ENCODE results near the gene CDYL.
A peak's percentile ranks its signal among the peaks of the same experiment; 100 is the strongest.

The CDYL gene, protein sequence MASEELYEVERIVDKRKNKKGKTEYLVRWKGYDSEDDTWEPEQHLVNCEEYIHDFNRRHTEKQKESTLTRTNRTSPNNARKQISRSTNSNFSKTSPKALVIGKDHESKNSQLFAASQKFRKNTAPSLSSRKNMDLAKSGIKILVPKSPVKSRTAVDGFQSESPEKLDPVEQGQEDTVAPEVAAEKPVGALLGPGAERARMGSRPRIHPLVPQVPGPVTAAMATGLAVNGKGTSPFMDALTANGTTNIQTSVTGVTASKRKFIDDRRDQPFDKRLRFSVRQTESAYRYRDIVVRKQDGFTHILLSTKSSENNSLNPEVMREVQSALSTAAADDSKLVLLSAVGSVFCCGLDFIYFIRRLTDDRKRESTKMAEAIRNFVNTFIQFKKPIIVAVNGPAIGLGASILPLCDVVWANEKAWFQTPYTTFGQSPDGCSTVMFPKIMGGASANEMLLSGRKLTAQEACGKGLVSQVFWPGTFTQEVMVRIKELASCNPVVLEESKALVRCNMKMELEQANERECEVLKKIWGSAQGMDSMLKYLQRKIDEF

DNA sequence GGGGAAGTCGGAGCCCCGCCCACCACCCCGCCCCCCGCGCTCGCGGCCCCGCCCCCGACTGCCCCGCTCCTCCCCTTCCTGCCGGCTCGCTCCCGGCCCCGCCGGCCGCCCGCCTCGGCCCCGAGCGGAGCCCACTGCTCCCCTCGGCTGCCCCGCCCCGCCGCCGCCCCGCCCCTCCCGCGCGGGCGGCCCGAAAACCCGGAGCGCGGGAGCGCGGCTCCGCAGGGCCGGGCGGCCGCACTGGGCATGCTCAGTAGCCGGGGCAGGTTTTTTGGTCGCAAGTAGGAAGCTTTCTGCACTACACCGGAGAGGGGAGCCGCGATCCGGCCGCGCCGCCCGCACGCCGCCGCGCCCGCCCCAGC is at the start of gene CDYL:
TSS of gene CDYL (plus strand) at position 274 of the 362 bp plus-strand sequence. CDS start 380 bp downstream, outside the sequence.
- DNase-seq = peak; percentile 83

DNA sequence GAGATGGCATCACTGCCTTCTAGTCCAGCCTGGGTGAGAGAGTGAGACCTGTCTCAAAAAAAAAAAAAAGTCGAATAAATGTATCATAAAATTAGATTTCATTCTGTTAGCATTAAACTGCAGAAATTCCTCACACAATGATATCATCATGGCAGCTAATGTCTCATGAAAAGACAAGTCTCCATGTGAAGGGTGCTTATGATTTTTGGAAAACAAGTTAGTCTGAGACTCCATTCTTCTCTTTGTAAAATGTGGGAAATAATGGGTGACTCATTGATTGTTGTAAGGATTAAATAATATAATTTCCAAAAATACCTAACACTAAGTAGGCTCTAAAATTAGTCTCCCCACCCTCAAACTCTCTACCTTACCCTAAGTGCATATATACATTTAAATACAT is 49.6 kb upstream of the CDYL start:
- DNase-seq = no peak

DNA sequence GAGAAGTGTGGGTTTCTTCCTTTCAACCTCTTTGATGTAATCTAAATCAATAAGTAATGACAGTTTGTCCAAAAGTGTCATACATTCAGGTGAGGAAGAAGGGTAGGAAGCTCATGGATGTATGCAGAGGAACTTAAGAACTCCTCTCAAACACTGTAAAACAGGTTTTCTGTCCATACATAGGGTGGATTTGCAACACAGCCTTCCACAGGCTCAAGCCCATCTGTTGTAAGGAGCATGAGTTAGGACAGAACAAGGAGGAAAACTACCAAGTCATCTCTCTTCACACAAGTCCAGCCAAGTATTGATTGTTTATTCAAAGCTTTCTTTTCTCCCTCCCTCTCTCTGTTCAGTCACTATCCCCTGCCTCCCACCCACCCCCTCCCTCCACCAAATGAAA is 49.0 kb upstream of the CDYL start:
- DNase-seq = no peak

DNA sequence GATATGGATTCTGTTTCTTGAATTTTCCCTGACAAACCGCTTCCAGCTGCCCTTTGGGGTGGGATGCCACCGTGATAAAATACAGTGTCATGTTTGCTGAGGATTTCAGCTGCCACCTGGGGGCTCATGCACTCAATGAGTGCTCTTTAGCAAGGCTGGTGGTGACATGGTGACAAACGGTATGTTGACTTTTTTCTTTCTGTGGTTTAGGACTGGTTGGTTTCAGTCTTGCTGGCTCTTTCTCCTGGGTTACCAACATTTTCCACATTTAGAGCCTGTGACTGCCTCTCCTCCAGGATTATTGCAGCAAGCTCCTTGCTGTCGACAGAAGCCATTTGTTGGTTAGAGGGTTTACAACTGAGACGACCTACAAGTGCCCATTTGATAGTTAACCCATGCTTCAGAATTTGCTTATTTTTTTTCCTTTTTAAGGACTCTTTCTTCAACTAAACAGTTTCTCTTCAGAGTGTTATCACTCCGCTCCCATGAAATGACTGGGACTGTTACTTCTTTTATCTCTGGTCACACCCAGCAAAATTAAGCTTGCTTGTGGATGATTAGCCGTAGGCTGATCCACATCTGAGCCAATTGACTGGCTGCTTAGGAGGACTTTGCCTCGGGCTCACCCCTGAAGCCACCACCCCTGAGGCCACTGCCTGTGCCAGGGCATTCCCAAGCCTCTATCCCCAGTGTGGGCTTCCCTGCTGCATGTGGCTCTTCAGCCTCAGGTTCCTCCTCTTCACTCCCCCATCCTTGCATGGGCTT is 48.4 kb upstream of the CDYL start:
- no peak for DNase-seq

DNA sequence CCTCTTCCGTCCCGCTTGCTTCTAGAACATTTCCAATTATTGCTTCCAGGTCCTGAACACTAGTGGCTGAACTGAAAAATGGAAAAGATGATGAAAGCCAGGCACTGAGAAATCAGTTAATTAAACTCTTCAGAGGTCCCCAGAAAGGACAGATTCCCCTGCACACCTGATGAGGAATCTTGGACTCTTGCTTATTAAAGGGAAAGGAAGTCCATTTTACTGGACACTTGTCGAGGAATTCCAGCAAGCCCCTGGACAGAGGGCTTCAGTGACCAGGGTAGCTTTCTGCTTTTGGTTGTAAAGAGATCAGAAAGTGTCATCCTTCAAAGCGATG is 47.8 kb upstream of the CDYL start:
- DNase-seq = no peak

DNA sequence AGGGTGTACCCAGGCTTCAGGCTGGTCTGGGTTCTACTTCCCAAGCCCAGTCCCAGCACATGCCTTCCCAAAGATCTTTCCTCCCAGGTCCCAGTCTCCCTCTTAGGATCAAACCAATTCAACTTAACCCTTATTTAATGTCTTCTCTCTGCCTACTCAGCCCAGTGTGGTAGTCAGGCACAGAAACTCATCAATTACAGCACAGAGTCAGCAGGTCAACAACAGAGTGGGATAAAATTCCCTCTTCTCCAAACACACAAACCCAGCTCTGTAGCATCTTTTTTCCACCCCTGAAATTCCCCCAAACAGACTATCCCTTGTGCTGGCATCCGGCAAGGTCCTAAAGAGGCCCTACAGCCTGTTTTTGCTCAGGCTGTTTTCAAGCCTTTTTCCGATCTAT is 47.3 kb upstream of the CDYL start:
- DNase-seq = no peak

DNA sequence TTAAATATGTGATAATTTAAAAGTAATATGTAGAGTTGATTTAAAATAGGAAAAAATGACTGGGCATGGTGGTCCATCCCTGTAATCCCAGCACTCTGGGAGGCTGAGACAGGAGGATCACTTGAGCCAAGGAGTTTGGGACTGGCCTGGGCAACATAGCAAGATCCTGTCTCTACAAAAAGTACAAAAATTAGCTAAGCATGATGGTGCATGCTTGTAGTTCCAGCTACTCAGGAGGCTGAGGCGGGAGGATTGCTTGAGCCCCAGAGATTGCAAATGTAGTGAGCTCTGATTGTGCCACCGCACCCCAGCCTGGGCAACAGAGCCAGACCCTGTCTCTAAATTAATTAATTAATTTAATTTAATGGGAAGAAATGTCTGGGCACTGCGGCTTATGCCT is 44.2 kb upstream of the CDYL start:
- no peak for DNase-seq

DNA sequence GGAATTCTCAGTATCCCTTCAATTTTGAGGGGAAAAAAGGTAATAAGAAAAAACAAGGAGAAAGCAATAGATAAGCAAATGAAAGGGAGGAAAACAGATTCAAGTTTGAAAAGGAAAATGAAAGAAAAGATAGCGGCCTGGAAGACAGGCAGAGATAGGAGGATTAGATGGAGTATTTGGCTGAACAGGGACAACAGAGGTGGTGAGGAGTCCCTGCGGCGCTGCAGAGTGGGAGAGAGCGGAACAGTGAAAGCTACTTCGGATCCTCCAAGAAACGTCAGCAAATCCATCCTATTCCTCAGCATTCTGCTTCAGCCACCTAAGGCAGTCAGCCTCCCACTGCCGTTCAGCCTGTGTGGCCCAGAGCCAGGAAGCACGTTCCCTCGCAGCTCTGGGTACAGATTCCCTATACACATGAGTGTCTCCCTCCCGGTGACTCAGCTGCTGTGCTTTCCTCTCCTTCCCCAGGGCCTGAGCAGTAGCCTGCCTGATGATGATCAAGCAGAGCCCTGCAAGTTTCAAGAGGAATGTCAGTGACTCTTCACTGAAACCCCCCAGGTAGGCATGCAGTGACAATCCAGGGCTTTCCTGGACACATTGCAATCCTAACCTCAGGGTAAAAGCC is 43.4 kb upstream of the CDYL start:
- no peak for DNase-seq

DNA sequence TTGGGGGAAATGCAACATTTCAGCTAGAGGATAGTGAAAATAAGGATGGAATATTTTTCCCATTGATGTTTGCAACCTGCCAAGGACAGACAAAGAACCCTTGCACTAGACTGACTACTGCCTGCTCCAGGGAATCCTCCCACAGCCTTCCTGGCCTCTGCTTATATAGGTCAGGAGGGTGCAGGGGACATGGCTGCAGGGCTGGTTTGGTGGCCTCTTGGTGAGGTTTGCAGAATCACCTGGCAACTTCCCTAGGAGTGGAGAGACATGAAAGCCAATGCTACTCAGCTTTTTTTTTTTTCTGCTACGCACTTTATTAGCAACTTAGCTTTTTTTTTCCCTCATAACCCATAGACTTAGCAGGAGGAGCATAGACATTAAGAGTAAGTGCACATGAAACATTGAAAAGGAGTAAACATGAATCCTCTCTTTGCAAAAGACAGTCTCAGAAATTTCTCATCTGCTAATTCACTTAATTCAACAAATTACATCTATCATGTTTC is 39.8 kb upstream of the CDYL start:
- no peak for DNase-seq

DNA sequence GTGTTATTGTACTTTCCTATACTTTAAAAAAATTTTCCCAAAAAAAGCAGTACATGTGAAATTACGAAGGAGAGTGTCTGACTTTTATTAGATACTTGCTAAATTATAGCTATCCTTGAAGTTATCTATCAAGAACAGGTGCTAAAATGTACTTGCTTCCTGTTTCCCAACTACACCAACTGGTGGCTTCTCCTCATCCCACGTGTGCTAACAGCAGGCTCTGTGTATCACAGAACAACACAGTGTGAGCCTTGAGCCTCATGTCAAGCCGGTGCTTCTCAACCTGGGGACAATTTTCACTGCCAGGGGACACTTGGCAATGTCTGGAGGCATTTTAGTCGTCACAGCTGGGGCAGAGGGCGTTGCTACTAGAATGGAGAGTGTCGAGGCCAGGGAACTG is 36.2 kb upstream of the CDYL start:
- DNase-seq = no peak

DNA sequence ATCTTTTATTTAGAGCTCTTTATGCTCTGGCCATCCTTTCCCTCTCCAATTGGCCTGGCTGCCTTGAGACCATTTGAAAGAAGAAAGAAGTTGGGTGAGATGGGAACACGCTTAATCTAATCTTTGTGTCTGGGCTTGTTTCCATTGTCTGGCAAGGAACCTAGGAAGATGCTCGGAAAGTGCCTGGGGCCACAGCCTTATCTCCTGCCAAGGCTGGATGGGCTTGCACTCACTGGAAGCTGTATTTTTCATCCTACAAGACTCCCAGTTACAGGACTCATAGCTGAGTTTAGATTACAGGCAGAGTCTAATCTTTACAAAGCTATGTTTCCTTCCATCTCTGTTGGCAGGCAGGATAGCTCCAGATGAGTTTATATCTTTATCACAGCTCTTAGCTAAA is 33.1 kb upstream of the CDYL start:
- no peak for DNase-seq

DNA sequence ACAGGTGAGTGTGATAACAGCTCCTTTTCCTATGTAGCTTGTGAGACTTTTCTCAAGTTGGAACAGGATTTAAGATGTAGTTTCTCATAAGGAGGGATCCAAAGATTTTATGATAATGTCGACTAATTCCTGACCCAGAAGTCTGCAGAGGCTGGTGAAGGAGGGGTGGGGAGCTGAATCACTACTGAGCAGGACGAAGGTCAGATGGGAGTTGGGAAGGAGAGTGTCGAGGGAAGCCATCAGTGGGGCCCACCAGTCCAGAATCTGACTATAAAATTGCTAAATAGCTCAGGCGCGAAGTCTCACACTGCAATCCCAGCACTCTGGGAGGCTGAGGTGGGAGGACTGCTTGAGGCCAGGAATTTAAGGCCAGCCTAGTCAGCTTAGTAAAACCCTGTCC is 32.3 kb upstream of the CDYL start:
- no peak for DNase-seq

DNA sequence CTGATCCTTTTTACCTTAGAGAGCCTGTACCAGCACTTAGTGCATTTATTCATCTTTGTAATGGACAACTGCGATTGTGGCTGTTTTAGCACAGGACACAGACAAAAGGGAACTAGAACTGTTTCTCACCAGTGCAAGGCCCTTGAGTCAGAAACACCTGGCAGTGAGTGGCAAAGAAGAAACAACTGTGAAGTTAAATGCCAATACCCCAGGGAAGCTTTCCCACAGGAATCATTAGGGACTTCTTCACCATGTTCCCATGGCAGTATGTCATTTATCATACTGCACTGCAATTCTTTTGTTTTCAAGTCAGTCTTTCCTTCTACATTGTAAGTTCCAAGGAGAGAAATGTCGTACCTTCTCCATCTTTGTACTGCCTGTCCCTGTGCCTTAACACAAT is 28.6 kb upstream of the CDYL start:
- DNase-seq = no peak

DNA sequence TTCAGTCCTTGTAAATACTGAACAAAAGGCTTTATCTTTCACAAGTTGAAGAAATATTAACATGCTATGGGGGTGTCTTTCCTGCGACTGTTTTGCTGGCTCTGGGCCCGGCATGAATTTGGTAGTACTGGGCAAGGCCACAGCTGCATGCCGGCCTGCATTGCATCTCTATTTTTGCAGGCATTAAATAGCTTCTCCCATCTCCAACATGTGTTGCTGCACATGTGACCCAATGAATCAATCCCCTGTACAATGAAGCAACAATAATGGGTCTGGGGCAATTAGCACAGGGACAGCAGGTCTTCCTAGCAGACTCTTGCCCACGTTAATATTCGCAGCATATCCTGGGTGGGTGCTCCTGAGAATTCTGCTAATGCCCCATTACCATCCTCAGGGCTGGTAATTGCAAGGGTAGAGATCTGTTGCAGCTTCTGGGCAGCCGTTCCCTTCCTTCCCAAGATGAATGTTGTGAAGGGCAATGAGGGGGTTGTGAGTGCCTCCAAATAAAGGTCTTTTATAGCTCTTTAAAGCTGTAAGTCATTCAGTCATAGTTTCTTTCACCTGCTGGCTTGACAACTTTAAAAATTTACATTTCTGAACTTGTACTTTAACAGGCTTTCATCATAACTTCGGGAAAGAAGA is 24.3 kb upstream of the CDYL start:
- DNase-seq = no peak

DNA sequence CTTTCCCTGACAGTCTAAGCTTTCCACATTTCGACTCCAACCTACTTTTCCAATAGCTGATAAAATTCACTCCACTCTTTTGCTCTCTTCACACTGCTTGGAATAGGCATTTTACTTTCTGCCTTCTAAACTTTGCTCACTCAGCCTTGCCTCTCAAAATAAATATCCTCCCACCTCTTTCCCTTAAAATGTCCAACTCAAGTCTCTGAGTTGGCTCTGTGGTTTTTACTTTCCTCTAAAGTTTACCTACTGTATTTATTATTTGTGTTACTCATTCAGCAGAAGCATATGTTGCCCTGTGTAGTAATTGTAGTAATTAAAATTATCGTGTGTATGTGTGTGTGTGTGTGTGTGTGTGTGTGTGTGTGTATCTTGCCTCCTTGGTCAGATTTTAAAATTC is 20.0 kb upstream of the CDYL start:
- no peak for DNase-seq

DNA sequence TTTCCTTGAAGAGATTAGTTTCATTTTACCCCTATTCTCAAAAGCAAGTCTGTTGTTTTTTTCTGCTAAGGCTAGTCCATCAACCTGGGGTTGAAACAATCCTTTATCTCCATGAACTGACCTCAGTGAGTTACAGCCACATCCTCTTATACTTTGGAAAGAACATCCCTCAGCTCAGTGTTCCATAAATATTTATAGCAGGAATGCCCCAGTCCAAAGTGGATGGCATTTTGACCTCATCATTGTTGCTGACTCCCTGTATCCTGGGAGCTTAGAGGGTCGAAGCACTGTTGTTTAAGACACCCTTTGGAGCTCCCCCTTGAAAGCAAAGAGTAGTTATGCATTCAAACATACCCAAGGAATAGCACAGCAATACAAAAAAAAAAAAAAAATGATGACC is 16.2 kb upstream of the CDYL start:
- DNase-seq = no peak

DNA sequence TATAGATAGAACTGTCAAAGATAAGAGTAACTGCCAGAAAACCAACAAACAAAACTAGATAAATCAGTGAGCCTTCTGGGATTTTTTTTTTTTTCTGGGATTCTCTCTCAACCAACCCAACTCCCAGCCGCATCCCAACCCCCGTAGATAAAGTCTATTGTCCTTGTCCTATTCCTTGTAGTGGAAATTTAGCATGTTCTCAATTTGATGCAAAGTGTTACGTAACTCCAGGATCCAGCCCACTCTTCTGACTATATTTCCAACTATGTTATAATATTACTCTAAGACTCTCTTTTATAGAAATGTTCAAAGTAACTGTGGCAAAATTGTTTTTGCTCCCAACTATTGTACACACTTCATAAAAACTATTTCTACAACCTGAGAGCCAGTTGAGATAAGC is 15.4 kb upstream of the CDYL start:
- DNase-seq = no peak

DNA sequence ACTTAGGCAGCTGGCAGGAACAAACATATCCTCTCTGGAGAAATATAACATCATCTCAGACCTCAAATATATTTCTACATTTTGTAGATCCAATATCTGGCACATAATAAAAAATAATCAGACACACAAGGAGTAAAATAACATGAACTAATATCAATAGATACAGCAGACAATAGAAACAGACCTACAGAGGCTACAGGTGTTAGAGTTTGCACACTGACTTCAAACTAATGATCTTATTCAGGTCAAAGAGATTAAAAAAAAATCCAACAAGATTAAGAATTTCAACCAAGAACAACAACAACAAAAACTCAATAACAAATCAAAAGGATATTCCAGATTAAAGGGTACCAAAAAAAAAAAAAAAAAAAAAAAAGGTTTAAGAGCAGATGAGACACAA is 13.9 kb upstream of the CDYL start:
- DNase-seq = no peak

DNA sequence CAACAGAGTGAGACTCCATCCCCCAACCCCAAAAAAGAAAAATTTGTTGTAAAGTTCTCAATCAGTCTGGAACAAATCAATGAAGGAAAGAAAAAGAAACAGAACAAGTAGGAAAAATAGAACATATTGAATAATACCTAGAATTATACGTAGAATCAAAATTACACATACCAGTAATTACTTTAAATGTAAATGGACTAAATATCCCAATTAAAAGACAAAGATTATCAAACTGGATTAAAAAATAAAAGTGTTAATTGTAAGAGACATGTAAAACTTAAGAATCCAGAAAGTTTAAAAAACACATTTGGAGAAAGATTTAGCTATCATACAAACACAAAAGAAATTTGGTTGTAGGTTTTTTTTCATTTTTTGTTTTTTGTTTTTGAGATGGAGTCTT is 12.3 kb upstream of the CDYL start:
- DNase-seq = no peak

DNA sequence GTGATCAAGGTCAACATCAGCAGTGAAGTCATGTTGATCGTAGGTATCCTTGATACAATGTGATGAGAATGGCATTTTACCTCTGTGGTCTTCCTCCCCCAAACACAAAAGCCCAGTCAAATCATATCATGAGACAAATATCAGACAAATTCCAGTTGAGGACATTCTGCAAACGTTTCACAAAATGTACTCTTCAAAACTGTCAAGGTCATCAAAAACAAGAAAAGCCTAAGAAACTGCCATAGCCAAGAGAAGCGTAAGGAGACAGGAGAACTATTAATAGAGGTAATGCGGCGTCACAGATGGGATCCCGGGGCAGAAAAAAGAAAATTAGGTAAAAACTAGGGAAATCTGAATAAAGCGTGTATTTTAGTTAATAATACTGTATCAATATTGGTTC is 7.4 kb upstream of the CDYL start:
- no peak for DNase-seq

DNA sequence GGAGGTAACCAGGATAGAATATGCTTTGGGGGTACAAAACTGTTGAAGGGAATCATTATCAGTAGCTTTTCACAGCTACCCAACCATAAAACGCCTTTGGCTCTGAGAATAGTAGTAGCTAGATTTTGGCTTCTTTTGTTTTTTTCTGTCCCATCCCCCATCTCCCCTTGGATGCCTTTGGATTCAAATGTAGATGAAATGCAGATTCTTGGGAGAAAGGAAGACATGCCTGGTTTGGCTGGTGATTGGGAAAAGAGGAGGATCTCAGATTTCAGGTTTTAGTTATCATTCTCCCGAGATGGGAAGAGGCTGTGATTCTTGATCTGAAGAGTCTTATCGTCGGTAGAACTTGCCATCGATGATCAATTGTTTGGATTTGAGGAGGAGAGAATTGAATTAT is 3.5 kb upstream of the CDYL start:
- DNase-seq = no peak

DNA sequence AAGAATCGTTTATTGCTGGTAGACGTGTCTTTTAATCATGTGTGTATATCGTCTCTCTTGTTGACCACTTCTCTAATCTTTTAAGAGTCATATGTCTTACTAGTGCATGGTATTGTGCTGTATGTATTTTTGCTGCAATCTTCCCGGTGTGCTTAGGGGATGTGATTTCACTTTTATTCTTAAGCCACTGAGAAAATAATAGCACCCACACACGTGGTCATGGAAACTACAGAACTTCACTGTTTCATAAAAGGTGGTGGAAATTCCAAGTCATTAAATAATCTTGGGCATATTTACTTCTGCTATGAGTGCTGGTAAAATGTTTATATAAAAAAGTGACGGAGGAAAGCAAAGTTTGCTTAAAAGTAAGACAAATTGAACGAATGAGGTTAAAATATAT is 3.0 kb upstream of the CDYL start:
- DNase-seq = no peak

DNA sequence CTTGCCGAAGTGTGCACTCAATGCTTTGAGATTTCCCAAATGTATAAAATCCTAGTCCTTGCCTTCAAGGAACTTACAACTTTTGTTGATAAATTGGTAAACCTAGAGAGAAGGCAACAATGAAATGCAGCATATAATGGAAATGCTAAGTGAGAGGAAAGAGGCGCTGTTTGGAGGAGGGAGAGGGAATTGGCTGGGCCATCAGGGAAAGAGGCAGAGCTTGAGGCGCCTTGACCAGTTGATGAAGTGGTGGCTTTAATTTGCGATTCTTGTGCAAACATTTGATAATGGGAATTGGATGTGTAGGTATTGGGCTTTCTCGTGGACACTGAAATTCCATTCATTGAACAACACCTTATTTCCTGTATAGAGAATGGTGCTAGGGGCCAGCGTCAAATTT is 1.9 kb upstream of the CDYL start:
- DNase-seq = no peak

Data from NCI-H1105 (cell line).